SK-N-SH (cell line): ENCODE measurements around the gene PTPRD. TPM values are rescaled to one million over a fixed set of nuclear protein-coding genes. Genes with fewer than 3 reads are reported as not detected.

ENCODE experiments used
- CTCF ChIA-PET: fragments of 300-600, 350-600 bp; formaldehyde crosslinking; extraction: SDS; loops from one replicate; lab custom pipeline; 2021; lab: Yijun Ruan, JAX
- POLR2A ChIA-PET: fragments of 350-600 bp; sonication (Branson Sonifier 250); formaldehyde crosslinking; extraction: SDS; loops from one replicate; lab custom pipeline; 2020; ENCODE audit warnings: antibody characterized with exemption, inconsistent platforms; lab: Yijun Ruan, JAX
- DNase-seq: peaks from one replicate; pipeline ENCODE4 v3.0.0; 2012
- H2AFZ ChIP-seq: fragments of 200-600 bp; sonication (generic); 2 replicates; pipeline ENCODE4 v1.8.1; 2016; ENCODE audit warnings: antibody characterized with exemption, mild to moderate bottlenecking, low read depth
- H3F3A ChIP-seq: fragments of 200-600 bp; sonication (generic); replicated peaks from 2 replicates; pipeline ENCODE3; 2016; ENCODE audit warnings: antibody characterized with exemption, mild to moderate bottlenecking; ENCODE audit not compliant: insufficient read depth
- H3K27ac ChIP-seq, 2 experiments: fragments of 200-500 bp in 1 of 2; fragments of 200-600 bp in 1 of 2; sonication (Bioruptor generic) in 1 of 2; sonication (generic), shearing (Covaris generic) in 1 of 2; 2 replicates each; pipeline versions ENCODE4 v1.5.1 to v1.6.1; 2014 to 2016; ENCODE audit warnings: low read depth in 2 of 2, inconsistent platforms in 1 of 2, low read length in 1 of 2, mild to moderate bottlenecking in 1 of 2, mixed read lengths in 1 of 2
- H3K27me3 ChIP-seq: fragments of 200-600 bp; sonication (generic), shearing (Covaris generic); 2 replicates; pipeline ENCODE4 v1.6.1; 2016; ENCODE audit warnings: mixed run types; ENCODE audit not compliant: insufficient read depth
- H3K36me3 ChIP-seq, 2 experiments: fragments of 200-500 bp in 1 of 2; fragments of 200-600 bp in 1 of 2; sonication (Bioruptor generic) in 1 of 2; sonication (generic) in 1 of 2; replicated peaks in 1 of 2; 2 replicates each; pipeline versions ENCODE3 to v1.5.1; 2014 to 2016; ENCODE audit warnings: low read length in 1 of 2, mild to moderate bottlenecking in 1 of 2; ENCODE audit not compliant: insufficient read depth in 2 of 2, control insufficient read depth in 1 of 2
- H3K4me1 ChIP-seq, 2 experiments: fragments of 200-500 bp in 1 of 2; fragments of 200-600 bp in 1 of 2; sonication (Bioruptor generic) in 1 of 2; sonication (generic), shearing (Covaris generic) in 1 of 2; 2 replicates each; pipeline versions ENCODE4 v1.5.1 to v1.6.1; 2014 to 2016; ENCODE audit warnings: low read depth in 1 of 2, low read length in 1 of 2, mixed run types in 1 of 2; ENCODE audit not compliant: insufficient read depth in 2 of 2, control insufficient read depth in 1 of 2
- H3K4me2 ChIP-seq: fragments of 200-600 bp; sonication (generic), shearing (Covaris generic); 2 replicates; pipeline ENCODE4 v1.6.1; 2017; ENCODE audit warnings: mixed run types
- H3K4me3 ChIP-seq, 2 experiments: fragments of 200-500 bp in 1 of 2; fragments of 200-600 bp in 1 of 2; sonication (Bioruptor generic) in 1 of 2; sonication (generic), shearing (Covaris generic) in 1 of 2; 2 replicates each; pipeline versions ENCODE4 v1.5.1 to v1.8.1; 2014 to 2016; ENCODE audit warnings: low read depth in 2 of 2, inconsistent platforms in 1 of 2, low read length in 1 of 2, mild to moderate bottlenecking in 1 of 2, mixed read lengths in 1 of 2, moderate library complexity in 1 of 2
- H3K79me2 ChIP-seq: fragments of 200-600 bp; sonication (generic); 2 replicates; pipeline ENCODE4 v1.8.1; 2017; ENCODE audit warnings: mild to moderate bottlenecking; ENCODE audit not compliant: insufficient read depth
- H3K9ac ChIP-seq: fragments of 200-600 bp; sonication (generic); 2 replicates; pipeline ENCODE4 v1.6.1; 2017; ENCODE audit warnings: mixed run types
- H3K9me2 ChIP-seq: fragments of 200-600 bp; sonication (generic); 2 replicates; pipeline ENCODE4 v1.6.1; 2017; ENCODE audit warnings: mixed run types
- H3K9me3 ChIP-seq: fragments of 200-600 bp; sonication (generic); 2 replicates; pipeline ENCODE4 v1.6.1; 2017; ENCODE audit warnings: mixed run types, mild to moderate bottlenecking, moderate library complexity
- H4K20me1 ChIP-seq: fragments of 200-600 bp; sonication (generic); 2 replicates; pipeline ENCODE4 v1.6.1; 2017; ENCODE audit warnings: mild to moderate bottlenecking, mixed run types; ENCODE audit not compliant: insufficient read depth
- CHD2 ChIP-seq: fragments of 150-350 bp; IDR thresholded peaks from 2 replicates; pipeline ENCODE4 v1.6.1; 2018; ENCODE audit warnings: low read length; ENCODE audit not compliant: partially characterized antibody
- ELF1 ChIP-seq: IDR thresholded peaks from 2 replicates; pipeline ENCODE4 v1.4.0; 2012
- EZH2phosphoT487 ChIP-seq: fragments of 200-600 bp; sonication (generic); IDR thresholded peaks from 2 replicates; pipeline ENCODE4 v1.6.1; 2017; ENCODE audit warnings: low read depth, mixed run types, mild to moderate bottlenecking, antibody characterized with exemption, moderate library complexity, borderline replicate concordance
- FOXJ3 ChIP-seq: sonication (generic); formaldehyde crosslinking; IDR thresholded peaks from 2 replicates; pipeline ENCODE4 v1.5.1; 2020; ENCODE audit warnings: mild to moderate bottlenecking, missing genetic modification reagents
- GABPA ChIP-seq: IDR thresholded peaks from 2 replicates; pipeline ENCODE4 v1.4.0; 2012; ENCODE audit warnings: low read depth, mild to moderate bottlenecking
- MEF2A ChIP-seq: IDR thresholded peaks from 2 replicates; pipeline ENCODE4 v1.4.0; 2012; ENCODE audit warnings: low read depth, borderline replicate concordance
- MXI1 ChIP-seq: IDR thresholded peaks from 2 replicates; pipeline ENCODE4 v1.6.1; 2012; ENCODE audit warnings: mild to moderate bottlenecking, low read depth, low read length, improper control_type of control experiment
- NRF1 ChIP-seq: IDR thresholded peaks from 2 replicates; pipeline ENCODE4 v1.6.1; 2012; ENCODE audit warnings: low read depth, mild to moderate bottlenecking, low read length
- RCOR1 ChIP-seq: fragments of 150-350 bp; IDR thresholded peaks from 2 replicates; pipeline ENCODE4 v1.6.1; 2017; ENCODE audit warnings: antibody characterized with exemption, low read length
- RXRA ChIP-seq: IDR thresholded peaks from 2 replicates; pipeline ENCODE4 v1.4.0; 2012; ENCODE audit warnings: low read depth, mild to moderate bottlenecking, borderline replicate concordance
- SIN3A ChIP-seq: IDR thresholded peaks from 2 replicates; pipeline ENCODE4 v1.6.1; 2012; ENCODE audit warnings: low read depth, mild to moderate bottlenecking, low read length, moderate library complexity, borderline replicate concordance
- SMC3 ChIP-seq: IDR thresholded peaks from 2 replicates; pipeline ENCODE4 v1.6.1; 2012; ENCODE audit warnings: low read depth, low read length, improper control_type of control experiment
- TAF1 ChIP-seq: IDR thresholded peaks from 2 replicates; pipeline ENCODE4 v1.6.1; 2012; ENCODE audit warnings: low read depth, mild to moderate bottlenecking, low read length, moderate library complexity, borderline replicate concordance
- TCF12 ChIP-seq: IDR thresholded peaks from 2 replicates; pipeline ENCODE4 v1.4.0; 2012
- YY1 ChIP-seq: IDR thresholded peaks from 2 replicates; pipeline ENCODE4 v1.4.0; 2012; ENCODE audit warnings: low read depth, mild to moderate bottlenecking
- WGBS: methylation state at CpG from one replicate; pipeline ENCODE4 v1.1.6; 2017; ENCODE audit warnings: low lambda C conversion rate; 5-methylcytosine and 5-hydroxymethylcytosine counted together
- polyA plus RNA-seq, 3 experiments: library from polyadenylated mRNA; depleted of rRNA; stranded (reverse); fragments of >200 nt; gene quantifications; 2 replicates each; pipeline ENCODE4 v1.2.3, GENCODE V29; 2012
- TF ChIP-seq, protein P1 (sequence below): fragments of 200-600 bp; sonication (generic); IDR thresholded peaks from 2 replicates; pipeline ENCODE4 v1.6.1; 2017; ENCODE audit warnings: antibody characterized with exemption, mild to moderate bottlenecking, moderate library complexity
- TF ChIP-seq, protein P2 (sequence below): fragments of 150-350 bp; IDR thresholded peaks from 2 replicates; pipeline ENCODE4 v1.6.1; 2016; ENCODE audit warnings: mild to moderate bottlenecking, low read depth, low read length
- TF ChIP-seq, protein P3 (sequence below): IDR thresholded peaks from 2 replicates; pipeline ENCODE4; 2012
- TF ChIP-seq, protein P4 (sequence below): IDR thresholded peaks from 2 replicates; pipeline ENCODE4 v1.6.1; 2012; ENCODE audit warnings: mild to moderate bottlenecking, low read depth, low read length, moderate library complexity

The PTPRD gene
- polyA plus RNA-seq, 1 of the 3 experiments (the other 2 are of a cell fraction), result 0.15 TPM

- TF ChIP-seq, protein P1, sequence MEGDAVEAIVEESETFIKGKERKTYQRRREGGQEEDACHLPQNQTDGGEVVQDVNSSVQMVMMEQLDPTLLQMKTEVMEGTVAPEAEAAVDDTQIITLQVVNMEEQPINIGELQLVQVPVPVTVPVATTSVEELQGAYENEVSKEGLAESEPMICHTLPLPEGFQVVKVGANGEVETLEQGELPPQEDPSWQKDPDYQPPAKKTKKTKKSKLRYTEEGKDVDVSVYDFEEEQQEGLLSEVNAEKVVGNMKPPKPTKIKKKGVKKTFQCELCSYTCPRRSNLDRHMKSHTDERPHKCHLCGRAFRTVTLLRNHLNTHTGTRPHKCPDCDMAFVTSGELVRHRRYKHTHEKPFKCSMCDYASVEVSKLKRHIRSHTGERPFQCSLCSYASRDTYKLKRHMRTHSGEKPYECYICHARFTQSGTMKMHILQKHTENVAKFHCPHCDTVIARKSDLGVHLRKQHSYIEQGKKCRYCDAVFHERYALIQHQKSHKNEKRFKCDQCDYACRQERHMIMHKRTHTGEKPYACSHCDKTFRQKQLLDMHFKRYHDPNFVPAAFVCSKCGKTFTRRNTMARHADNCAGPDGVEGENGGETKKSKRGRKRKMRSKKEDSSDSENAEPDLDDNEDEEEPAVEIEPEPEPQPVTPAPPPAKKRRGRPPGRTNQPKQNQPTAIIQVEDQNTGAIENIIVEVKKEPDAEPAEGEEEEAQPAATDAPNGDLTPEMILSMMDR, result no peak
- TF ChIP-seq RXRA (no peak), ELF1 (no peak), SMC3 (no peak), MEF2A (no peak), YY1 (no peak), FOXJ3 (CRISPR knock-in tag) (no peak), TCF12 (no peak), CHD2 (no peak), GABPA (no peak), RCOR1 (no peak), TAF1 (no peak), EZH2phosphoT487 (no peak), MXI1 (no peak), NRF1 (no peak), SIN3A (no peak)
- TF ChIP-seq, protein P2, sequence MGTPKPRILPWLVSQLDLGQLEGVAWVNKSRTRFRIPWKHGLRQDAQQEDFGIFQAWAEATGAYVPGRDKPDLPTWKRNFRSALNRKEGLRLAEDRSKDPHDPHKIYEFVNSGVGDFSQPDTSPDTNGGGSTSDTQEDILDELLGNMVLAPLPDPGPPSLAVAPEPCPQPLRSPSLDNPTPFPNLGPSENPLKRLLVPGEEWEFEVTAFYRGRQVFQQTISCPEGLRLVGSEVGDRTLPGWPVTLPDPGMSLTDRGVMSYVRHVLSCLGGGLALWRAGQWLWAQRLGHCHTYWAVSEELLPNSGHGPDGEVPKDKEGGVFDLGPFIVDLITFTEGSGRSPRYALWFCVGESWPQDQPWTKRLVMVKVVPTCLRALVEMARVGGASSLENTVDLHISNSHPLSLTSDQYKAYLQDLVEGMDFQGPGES, result no peak
- TF ChIP-seq, protein P3, sequence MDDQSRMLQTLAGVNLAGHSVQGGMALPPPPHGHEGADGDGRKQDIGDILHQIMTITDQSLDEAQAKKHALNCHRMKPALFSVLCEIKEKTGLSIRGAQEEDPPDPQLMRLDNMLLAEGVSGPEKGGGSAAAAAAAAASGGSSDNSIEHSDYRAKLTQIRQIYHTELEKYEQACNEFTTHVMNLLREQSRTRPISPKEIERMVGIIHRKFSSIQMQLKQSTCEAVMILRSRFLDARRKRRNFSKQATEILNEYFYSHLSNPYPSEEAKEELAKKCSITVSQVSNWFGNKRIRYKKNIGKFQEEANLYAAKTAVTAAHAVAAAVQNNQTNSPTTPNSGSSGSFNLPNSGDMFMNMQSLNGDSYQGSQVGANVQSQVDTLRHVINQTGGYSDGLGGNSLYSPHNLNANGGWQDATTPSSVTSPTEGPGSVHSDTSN, result no peak
- TF ChIP-seq, protein P4, sequence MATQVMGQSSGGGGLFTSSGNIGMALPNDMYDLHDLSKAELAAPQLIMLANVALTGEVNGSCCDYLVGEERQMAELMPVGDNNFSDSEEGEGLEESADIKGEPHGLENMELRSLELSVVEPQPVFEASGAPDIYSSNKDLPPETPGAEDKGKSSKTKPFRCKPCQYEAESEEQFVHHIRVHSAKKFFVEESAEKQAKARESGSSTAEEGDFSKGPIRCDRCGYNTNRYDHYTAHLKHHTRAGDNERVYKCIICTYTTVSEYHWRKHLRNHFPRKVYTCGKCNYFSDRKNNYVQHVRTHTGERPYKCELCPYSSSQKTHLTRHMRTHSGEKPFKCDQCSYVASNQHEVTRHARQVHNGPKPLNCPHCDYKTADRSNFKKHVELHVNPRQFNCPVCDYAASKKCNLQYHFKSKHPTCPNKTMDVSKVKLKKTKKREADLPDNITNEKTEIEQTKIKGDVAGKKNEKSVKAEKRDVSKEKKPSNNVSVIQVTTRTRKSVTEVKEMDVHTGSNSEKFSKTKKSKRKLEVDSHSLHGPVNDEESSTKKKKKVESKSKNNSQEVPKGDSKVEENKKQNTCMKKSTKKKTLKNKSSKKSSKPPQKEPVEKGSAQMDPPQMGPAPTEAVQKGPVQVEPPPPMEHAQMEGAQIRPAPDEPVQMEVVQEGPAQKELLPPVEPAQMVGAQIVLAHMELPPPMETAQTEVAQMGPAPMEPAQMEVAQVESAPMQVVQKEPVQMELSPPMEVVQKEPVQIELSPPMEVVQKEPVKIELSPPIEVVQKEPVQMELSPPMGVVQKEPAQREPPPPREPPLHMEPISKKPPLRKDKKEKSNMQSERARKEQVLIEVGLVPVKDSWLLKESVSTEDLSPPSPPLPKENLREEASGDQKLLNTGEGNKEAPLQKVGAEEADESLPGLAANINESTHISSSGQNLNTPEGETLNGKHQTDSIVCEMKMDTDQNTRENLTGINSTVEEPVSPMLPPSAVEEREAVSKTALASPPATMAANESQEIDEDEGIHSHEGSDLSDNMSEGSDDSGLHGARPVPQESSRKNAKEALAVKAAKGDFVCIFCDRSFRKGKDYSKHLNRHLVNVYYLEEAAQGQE, result no peak
- H3K9me3 ChIP-seq, result no peaks in the 10 kb centered on the region
- H3K4me3 ChIP-seq, result no peak overlapping the region
- POLR2A ChIA-PET, result no interaction called here
- H3F3A ChIP-seq, result no peaks in the 10 kb centered on the region
- 19% methylated on average over 1 of the region's 1 CpG for WGBS
- CTCF ChIA-PET, result no interaction called here
- no peaks in the 10 kb centered on the region for H3K9me2 ChIP-seq
- H3K9ac ChIP-seq, result no peak overlapping the region
- H3K27ac ChIP-seq, result no peak overlapping the region
- no peaks in the 10 kb centered on the region for H3K27me3 ChIP-seq
- H4K20me1 ChIP-seq, result no peaks in the 10 kb centered on the region
- H3K4me2 ChIP-seq, result no peak overlapping the region
- no peaks in the 10 kb centered on the region for H3K79me2 ChIP-seq
- no peaks in the 10 kb centered on the region; a peak in 1 of 4 replicates for H3K4me1 ChIP-seq
- H2AFZ ChIP-seq, result 0 out of 2 replicates have a peak overlapping the region, but pooled peaks have one; percentile 25
- H3K36me3 ChIP-seq, result no peaks in the 10 kb centered on the region
- DNase-seq, result no peak
Observed at GRCh38 chr9:8832955-8833354, 1779.8 kb downstream of the PTPRD start.
